ENCODE measurements around the gene UTS2. TPM values are rescaled to one million over a fixed set of nuclear protein-coding genes. Genes with fewer than 3 reads are reported as not detected.
A peak's percentile ranks its signal among the peaks of the same experiment; 100 is the strongest.

Gene UTS2
- total and polyA plus RNA-seq, 2 of the 4 experiments (the other 2 are of a cell fraction) = not detected

- dilution Hi-C loops (cut with HindIII; ENCODE audit: low sequenced_read_pairs, unreplicated experiment) = no loop called here
- POLR2A ChIA-PET (ENCODE audit: unreplicated experiment) = no interaction called here
- Histone ChIP-seq H3K79me1 (ENCODE audit: low read depth in 1 of 2, low read length in 2 of 2) (no peaks in the 10 kb centered on the region), H3K4me2 (ENCODE audit: low read depth, low read length) (no peak overlapping the region), H3K9me1 (ENCODE audit: insufficient read depth, low read length) (no peaks in the 10 kb centered on the region; the same call in 1 of the 2 replicates), H3K27me3 (ENCODE audit: control insufficient read depth, insufficient read depth, low read length) (peaks cover 2% of the 10 kb centered on the region; the same call in 1 of the 2 replicates), H3K27ac (ENCODE audit: insufficient read depth, low read length) (no peak overlapping the region), H2AK5ac (ENCODE audit: low read depth, low read length) (no peak overlapping the region), H4K91ac (ENCODE audit: insufficient read depth, low read depth, low read length) (no peak overlapping the region), H3K18ac (ENCODE audit: low read depth, low read length) (no peak overlapping the region), H3K56ac (ENCODE audit: extremely low read depth, insufficient read depth, low read length) (no peak overlapping the region), H4K20me1 (ENCODE audit: insufficient read depth, low read length) (no peaks in the 10 kb centered on the region), H3K4me1 (ENCODE audit: control insufficient read depth, insufficient read depth, low read length) (peaks cover 2% of the 10 kb centered on the region), H2BK120ac (ENCODE audit: low read depth, low read length) (no peak overlapping the region), H2BK5ac (ENCODE audit: low read depth, low read length, poor library complexity, severe bottlenecking) (no peak overlapping the region), H3K4ac (ENCODE audit: low read depth, low read length) (no peak overlapping the region), H2AFZ (replicated peaks; ENCODE audit: low read length, poor library complexity) (no peak overlapping the region), H2BK15ac (ENCODE audit: low read depth, low read length) (no peak overlapping the region), H2AK9ac (replicated peaks; ENCODE audit: low read depth, low read length, poor library complexity) (no peak overlapping the region), H2BK20ac (ENCODE audit: low read depth, low read length) (no peak overlapping the region), H4K5ac (ENCODE audit: low read depth, low read length) (no peak overlapping the region), H3K14ac (replicated peaks; ENCODE audit: low read depth, low read length) (no peak overlapping the region), H3K23ac (ENCODE audit: low read depth, low read length) (no peak overlapping the region), H4K8ac (ENCODE audit: low read depth in 2 of 2, low read length in 2 of 2) (no peak overlapping the region), H3K36me3 (ENCODE audit: control insufficient read depth, insufficient read depth, low read length) (no peaks in the 10 kb centered on the region), H3K4me3 (ENCODE audit: insufficient read depth, low read depth, low read length) (no peak overlapping the region), H3K9ac (ENCODE audit: low read depth, low read length) (no peak overlapping the region), H3K9me3 (ENCODE audit: control insufficient read depth, insufficient read depth, low read length) (no peaks in the 10 kb centered on the region)
- DNase-seq (peak; percentile 53), ATAC-seq (ENCODE audit: low read depth) (no peak)
- intact Hi-C loops (cut with micrococcal nuclease) = no loop called here
- TF ChIP-seq, protein P1, sequence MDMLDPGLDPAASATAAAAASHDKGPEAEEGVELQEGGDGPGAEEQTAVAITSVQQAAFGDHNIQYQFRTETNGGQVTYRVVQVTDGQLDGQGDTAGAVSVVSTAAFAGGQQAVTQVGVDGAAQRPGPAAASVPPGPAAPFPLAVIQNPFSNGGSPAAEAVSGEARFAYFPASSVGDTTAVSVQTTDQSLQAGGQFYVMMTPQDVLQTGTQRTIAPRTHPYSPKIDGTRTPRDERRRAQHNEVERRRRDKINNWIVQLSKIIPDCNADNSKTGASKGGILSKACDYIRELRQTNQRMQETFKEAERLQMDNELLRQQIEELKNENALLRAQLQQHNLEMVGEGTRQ (IDR thresholded peaks at IDR 0.05; ENCODE audit: low read depth, low read length) = no peak
- TF ChIP-seq RFX5 (IDR thresholded peaks at IDR 0.05; ENCODE audit: low read depth, low read length) = no peak
- TF ChIP-seq MAFK (IDR thresholded peaks at IDR 0.05; ENCODE audit: low read depth, low read length) = peak; percentile 15; the same call in 1 of the 2 replicates
- no CpG with 5 or more reads among the region's 1 CpG for WGBS, 2 experiments (ENCODE audit: extremely low coverage in 2 of 2, insufficient read length in 1 of 2)
- BruUV-seq (replicated peaks) = no TSS peak
- CTCF ChIA-PET = no interaction called here
- in situ Hi-C loops (cut with MboI; ENCODE audit: low sequenced_read_pairs) = no loop called here
These were observed 44.1 kb upstream of the UTS2 start for GRCh38 chr1:7896994-7897393.
